Mucosa of descending colon (tissue), 3 donors: ENCODE results near the gene CES4A. TPM values are rescaled to one million over a fixed set of nuclear protein-coding genes. Genes with fewer than 3 reads are reported as not detected.

Experiments
- ATAC-seq: fragments of 200-7000 bp; cut with Tn5 transposase; one replicate; pipeline ENCODE4 v1.9.1; 2020; ENCODE audit warnings: mild to moderate bottlenecking, moderate library complexity
- DNase-seq, 3 donors: peaks; one replicate each; pipeline ENCODE4 v3.0.0-alpha.2; 2020
- H3K36me3 ChIP-seq: fragments of 200-600 bp; one replicate; pipeline ENCODE4 v1.8.0; 2021; ENCODE audit warnings: low read depth, mild to moderate bottlenecking
- H3K4me1 ChIP-seq: fragments of 200-600 bp; one replicate; pipeline ENCODE4 v1.8.0; 2021; ENCODE audit warnings: low read depth, mild to moderate bottlenecking
- H3K4me3 ChIP-seq: fragments of 200-600 bp; one replicate; pipeline ENCODE4 v1.8.0; 2021; ENCODE audit warnings: mild to moderate bottlenecking
- H3K9me3 ChIP-seq: fragments of 200-600 bp; one replicate; pipeline ENCODE4 v1.8.0; 2021; ENCODE audit warnings: mild to moderate bottlenecking
- CTCF ChIP-seq: fragments of 200-600 bp; IDR thresholded peaks from one replicate; pipeline ENCODE4 v1.8.0; 2022; ENCODE audit warnings: antibody characterized with exemption, mild to moderate bottlenecking
- intact Hi-C, 2 donors: fragments of 100-400 bp; cut with DNase I in 1 of 2; cut with micrococcal nuclease in 1 of 2; formaldehyde crosslinking; loops; one replicate each; pipeline versions ENCODE4 v1.11.0 to v1.11.1; 2022; cut with DNase I, micrococcal nuclease
- total RNA-seq, 3 donors: library from RNA; stranded (reverse); fragmentation: NEBNext Ultra II Directional in 2 of 3; extraction: Animal tissue kit (Norgen Biotek cat#: 25700) in 2 of 3; gene quantifications; one replicate each; pipeline versions ENCODE4 v1.2.1 to v1.2.4, GENCODE V29; 2021 to 2023
- donor health status: DM: no; HTN: no; CAD: no; lungs with moderate emphysema.
- donor health status: DM: no; HTN: no; CAD: no.
- donor health status: DM: no; HTN: yes; CAD: no.

Gene CES4A
- total RNA-seq, 3 donors from 2014 or later, result 6.3 to 10.1 (median 8.3) TPM

GRCh38 chr16:67034487-67034886 lies 46.1 kb downstream of the CES4A start:
- no peaks in the 10 kb centered on the region for H3K9me3 ChIP-seq
- no peak for TF ChIP-seq CTCF
- H3K36me3 ChIP-seq, result no peaks in the 10 kb centered on the region
- peaks cover 9% of the 10 kb centered on the region for H3K4me1 ChIP-seq
- DNase-seq, result no peak
- no peak for ATAC-seq
- intact Hi-C loops, result no loop called here
- no peak overlapping the region for H3K4me3 ChIP-seq

- Histone ChIP-seq H3K36me3 (no peaks in the 10 kb centered on the region), H3K4me1 (peaks cover 9% of the 10 kb centered on the region), H3K9me3 (no peaks in the 10 kb centered on the region), H3K4me3 (no peak overlapping the region)
- intact Hi-C loops, result no loop called here
- DNase-seq, result no peak
- no peak for TF ChIP-seq CTCF
- ATAC-seq, result no peak
Observed at GRCh38 chr16:67035364-67035763, 47.0 kb downstream of the CES4A start.

GRCh38 chr16:67036323-67036741 lies 47.9 kb downstream of the CES4A start:
- H3K4me1 ChIP-seq, result no peaks in the 10 kb centered on the region
- ATAC-seq, result no peak
- intact Hi-C loops, result no loop called here

GRCh38 chr16:67039260-67040020 lies 51.1 kb downstream of the CES4A start:
- H3K4me3 ChIP-seq, result no peak overlapping the region
- ATAC-seq (no peak), DNase-seq (no peak)
- intact Hi-C loops, result no loop called here
- TF ChIP-seq CTCF, result no peak
- no peaks in the 10 kb centered on the region for H3K4me1 ChIP-seq
- H3K9me3 ChIP-seq, result no peaks in the 10 kb centered on the region
- no peaks in the 10 kb centered on the region for H3K36me3 ChIP-seq

More at GRCh38 chr16:67036323-67036741, 47.9 kb downstream of the CES4A start:
- DNase-seq, result no peak
- no peaks in the 10 kb centered on the region for H3K9me3 ChIP-seq
- no peak for TF ChIP-seq CTCF
- no peaks in the 10 kb centered on the region for H3K36me3 ChIP-seq
- H3K4me3 ChIP-seq, result no peak overlapping the region

GRCh38 chr16:67040166-67040565 lies 51.8 kb downstream of the CES4A start:
- Histone ChIP-seq H3K9me3 (no peaks in the 10 kb centered on the region), H3K4me1 (no peaks in the 10 kb centered on the region), H3K36me3 (no peaks in the 10 kb centered on the region), H3K4me3 (no peak overlapping the region)
- no peak for TF ChIP-seq CTCF
- intact Hi-C loops, result no loop called here
- ATAC-seq, result no peak
- no peak for DNase-seq
